Limb (tissue), 2 donors: ENCODE data around the gene PITPNM2.

Experiments used
- DNase-seq, 2 donors: peaks; one replicate each; pipeline ENCODE4 v3.0.0-alpha.2; 2016; ENCODE audit errors: extremely low spot score in 2 of 2

Gene PITPNM2

DNA sequence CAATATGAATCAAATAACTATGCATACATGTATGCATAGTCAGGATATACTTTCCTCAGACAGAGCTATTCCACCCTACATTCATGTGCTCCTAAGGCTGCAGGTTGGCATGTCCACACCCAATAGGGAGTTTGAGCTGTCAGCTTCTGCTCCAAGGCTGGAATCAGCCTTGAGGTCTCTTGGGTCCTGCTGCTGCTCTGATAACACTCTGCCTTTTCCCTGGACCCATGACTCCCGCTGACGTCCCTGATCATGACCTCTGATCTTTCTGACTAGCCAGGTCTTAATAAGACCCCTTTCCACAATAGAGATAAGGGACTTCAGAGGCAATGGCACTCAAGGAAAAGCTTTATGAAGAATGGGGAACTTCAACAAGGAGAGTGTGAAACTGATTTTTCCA, 5.7 kb downstream of the PITPNM2 start:
- DNase-seq = no peak

DNA sequence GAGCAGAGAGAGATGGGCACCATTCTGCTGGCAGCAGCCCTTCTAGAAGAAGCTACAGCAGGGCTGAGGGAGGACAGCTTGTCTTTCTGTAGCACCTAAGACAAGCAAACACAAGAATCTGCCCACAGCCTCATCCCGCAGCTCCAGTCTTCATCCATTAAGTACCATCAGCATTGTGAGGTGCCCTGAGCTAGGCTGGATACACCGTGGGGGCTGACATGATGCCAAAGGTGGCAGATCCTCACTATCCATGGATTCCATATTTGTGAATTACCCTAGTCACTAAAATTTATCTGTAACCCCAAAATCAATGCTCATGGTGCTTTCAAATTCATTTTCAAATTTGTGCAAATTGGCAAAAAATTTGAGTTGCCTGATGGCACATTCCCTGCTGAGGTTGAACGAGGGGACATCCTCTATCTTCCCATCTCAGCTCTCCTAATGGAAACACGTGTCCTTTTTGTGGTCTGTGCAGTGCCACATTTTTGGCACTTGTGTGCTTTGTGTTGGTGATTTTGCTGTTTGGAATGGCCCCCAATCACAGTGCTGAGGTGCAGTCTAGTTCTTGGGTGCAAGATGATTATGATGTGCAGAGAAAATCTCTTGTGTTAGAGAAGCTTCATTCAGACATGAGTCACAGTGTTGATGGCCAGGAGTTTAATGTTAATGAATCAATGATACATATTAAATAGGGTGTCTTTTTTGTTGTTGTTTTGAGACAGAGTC, 7.0 kb downstream of the PITPNM2 start:
- no peak for DNase-seq

DNA sequence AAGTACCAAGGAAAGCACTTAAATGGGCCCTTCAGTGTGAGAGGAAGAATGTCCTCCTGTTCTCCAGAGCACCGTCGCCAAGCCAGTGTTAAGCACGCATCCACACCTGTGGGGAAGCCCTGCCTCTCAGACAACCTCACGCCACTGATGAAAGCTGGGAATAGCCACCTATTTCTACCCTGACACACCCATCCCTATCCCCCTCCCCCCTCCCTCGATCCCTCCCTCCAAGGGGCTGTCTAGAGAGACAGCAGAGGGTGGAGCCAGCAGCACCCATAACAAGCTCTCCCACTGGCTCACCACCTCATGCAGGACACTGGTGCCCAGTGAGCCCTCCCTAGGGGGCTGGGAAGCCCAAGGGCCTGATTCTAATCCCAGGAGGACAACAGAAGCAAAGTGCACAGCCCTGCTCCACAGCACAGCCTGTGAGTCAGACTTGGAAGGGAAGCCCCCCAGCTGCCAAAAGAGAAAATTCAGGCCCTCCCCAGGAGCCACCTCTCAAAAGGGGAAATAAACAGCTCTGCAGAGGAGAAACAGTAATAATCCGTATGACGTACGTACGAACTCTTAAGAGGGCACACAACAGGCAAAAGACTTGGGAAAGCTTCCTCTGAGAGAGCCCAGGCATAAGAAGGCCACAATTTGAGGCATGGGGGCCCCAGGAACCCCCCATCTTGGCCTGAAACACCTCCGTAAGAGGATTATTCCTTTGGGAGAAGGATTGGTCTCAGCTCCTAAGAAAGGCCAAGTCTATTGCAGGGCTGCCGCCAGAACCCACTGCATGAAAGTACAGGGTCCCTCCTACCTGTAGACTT, 7.8 kb downstream of the PITPNM2 start:
- no peak for DNase-seq

DNA sequence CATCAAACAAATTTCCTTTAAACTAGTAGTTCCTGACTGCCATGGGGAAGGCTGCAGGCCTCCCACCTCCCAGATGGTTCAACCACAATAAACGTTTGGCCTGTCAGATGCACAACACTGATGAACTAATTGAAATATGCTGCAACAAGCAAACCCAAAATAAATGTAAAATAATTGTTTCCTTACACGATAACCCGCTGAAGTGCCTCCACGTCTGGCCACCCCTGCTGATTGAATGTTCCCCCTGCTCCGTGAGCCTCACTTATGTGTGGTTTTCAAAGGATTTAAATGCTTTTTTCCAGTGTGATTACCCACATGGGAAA, 8.4 kb downstream of the PITPNM2 start:
- no peak for DNase-seq

DNA sequence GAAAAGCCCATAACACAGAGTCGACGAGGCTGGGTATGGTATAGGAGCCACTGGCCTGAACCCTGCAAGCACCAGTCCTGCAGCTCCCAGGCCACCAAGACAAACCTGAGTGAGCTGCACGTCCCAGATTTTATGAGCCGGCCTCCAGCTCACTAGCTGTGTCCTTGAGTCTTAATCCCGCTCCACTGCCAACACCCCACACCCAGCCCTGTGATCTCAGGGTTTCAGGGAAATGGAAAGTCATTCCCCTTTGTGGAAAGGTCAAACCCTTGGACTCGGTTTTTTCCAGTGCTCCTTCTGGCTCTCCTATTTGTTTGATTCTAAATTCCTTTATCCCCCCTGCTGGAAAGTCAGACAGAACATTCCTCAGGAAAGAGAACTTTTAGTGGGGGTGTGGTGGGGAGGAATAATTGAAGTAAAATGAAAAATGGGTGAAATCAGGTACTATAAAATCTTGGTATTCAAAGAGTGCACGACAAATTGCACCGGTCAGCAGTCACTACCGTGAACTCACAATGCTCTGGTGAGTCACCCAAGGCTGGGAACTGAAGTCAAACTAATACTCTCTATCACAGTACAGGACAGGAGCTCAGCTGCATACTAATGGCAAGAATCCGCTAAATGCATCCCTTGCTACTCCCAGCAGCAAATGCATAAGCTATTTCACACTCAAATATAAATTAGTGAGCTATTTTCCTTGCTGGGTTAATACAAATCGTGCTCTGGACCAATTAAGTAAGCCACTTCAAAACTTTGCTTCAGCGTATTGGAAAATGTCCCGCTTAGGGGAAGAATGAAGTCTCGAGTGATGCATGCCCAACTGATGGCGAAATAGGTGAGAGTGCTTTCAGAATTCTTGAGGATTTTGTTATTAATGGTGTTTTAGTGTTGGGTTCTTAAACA, 9.0 kb downstream of the PITPNM2 start:
- no peak for DNase-seq

DNA sequence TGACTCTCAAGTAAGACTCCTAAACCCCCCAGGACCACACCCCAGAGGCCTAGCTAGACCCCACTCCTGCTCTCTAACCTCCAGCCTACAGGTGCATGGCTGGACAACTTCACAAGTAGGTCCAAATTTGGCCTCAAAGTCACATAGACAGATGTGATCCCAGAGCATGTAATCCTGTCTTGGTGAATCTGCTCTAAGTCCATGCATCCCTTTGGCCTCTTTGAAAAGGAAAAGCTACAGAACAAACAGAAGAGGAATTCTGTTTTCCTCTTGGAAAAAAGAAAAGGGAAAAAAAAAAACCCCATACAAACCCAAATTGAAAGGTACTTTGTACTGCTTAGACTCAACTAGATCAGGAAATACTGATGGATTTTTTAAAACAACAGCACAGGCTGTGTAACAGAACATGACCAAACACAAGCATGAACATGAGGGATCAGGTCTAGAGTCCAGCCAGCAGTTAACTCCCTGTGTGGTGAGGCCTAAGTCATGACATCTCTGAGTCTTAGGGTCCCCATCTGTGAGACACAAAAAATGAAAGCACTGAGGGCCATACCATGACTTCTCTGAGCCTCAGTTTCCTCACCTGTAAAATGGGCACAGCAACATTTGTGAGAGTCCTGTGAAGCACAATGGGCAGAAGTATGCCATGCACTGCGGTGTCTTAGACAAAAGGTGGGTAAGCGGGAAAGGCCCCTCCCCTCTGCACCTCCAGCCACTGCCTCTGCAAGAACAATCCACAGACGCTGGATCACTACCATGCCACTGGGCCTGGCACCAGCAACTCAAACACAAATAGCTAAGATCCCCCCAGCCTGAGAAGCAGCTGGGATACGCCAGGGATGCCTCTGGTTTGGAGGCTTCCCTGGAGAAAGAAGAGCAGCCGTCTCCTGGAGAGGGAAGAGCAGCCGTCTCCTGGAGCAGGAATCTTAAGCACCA, 9.9 kb downstream of the PITPNM2 start:
- no peak for DNase-seq

DNA sequence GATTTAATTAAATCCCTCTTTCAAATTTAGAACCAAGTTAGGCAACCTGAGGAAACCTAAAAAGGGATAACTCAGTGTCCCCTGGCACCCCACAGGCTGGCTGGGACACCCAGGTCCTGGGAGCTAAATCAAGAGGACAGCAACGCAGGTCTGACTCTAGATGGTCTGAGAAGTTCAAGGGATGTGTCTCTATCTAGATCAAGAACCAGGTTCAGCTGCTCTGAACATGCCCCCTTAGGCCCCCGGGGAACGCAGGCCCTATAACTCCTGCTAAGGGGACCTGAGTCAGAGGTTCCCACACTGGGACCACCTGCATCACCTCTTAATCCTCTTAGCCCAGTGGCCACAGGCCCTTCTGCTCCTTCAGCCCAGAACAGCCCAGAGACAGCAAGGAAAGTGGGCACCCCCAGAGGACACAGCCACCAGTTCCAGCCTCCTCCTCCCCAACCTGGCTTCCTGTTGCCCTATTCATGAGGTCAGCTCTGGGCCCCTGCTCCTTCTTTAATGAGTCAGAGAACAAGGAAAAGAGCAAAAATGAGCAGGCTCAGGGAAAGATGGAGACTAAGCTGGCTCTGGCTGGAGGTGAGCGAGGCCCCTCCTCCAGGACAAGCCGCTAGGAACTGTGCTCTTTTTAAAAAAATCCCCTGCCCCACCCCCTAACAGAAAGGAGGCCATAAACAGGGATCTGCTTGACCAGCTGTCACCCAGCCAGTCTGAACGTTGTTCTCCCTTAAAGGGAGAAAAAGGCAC, 10.8 kb downstream of the PITPNM2 start:
- DNase-seq = peak in 1 of 2 donors; percentile 35

DNA sequence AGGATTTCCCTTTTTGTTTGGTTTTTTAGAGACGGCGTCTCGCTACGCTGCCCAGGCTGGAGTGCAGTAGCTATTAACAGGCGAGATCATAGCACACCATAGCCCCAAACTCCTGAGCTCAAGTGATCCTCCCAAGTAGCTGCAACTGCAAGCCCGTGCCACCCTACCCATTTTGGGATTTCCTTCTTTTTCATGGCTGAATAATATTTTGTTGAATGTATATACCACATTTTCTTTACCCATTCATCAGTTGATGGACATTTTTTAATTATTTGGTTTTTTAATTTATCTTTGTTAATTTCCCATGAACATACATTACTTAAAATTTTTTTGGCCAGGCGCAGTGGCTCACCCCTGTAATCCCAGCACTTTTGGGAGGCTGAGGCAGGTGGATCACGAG, 15.2 kb downstream of the PITPNM2 start:
- DNase-seq = no peak

DNA sequence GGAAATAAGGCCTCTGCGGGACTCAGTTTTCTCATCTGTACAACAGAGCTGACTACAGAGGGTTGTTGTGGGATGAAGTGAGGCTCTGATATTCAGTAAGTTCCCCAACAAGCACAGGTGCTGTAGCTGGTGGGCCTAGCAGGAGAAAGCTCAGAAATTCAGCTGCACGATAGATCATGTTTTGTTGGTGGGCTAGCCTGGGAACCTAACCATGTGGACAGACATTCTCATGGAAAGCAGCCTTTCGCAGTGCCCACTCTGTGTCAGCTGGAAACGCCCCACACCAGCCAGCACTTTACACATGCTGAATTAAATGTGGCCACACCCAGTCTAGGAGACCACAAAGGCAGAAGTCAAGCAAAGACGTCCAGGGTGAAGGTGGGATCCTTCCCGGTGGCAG, 16.1 kb downstream of the PITPNM2 start:
- DNase-seq = no peak

DNA sequence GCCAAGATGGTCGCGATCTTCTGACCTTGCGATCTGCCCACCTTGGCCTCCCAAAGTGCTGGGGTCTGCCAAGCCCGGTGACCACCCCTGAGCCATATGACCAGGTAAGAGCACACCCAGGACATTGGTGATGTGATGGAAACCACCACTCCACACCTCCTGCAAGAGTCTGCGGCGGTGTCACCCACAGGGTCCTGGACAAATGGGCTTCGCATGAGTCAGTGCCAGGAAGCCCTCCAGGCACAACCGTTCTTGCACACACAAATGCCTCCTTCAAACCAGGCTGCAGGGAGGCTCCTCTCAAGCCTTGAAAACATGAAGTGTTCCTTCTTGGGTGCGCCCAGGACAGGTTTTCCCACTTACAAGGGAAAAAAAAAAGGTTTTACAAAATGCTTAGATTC, 16.6 kb downstream of the PITPNM2 start:
- no peak for DNase-seq

DNA sequence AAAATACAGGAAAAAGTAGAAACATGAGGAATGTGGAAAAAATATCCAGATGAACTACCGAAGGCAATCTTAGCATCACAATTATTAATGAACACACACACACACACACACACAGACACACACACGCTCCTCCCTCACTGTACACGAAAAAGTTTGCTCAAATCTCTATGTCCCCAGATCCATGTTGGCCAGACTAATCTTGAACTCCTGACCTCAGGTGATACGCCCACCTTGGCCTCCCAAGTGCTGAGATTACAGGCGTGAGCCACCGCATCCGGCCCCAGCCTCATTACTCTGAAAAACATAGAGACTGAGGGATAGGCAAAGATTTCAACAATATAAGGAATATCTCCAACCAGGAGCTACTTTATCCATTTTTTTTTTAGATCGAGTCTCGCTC, 17.2 kb downstream of the PITPNM2 start:
- DNase-seq = no peak

DNA sequence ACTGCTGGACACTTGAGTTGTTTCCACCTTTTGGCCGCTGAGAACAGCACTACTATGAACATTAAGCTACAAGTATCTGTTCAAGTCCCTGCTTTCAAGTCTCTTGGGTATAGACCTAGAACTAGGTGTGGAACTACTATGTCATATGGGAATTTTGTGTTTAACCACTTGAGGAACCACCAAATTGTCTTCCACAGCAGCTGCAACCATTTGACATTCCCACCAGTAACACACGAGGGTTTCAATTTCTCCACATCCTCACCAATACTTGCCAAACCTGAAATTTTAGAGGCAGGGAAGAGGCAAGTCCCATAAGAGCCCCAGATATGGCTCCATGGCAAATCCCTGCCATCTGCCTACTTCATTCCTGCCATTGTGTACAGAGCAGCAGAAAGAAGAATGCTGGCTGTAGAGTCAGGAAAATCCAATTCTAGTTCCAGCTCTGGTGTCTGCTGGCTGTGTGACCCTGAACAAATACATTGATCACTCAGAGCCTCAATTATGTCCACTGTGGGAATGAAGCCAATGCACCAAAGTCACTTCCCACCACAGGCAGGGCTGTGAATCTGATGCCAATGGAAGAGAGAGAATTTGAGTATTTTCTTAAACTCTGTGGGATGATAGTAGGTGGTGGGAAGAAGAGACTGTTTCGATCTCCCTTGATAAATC, 17.8 kb downstream of the PITPNM2 start:
- DNase-seq = no peak

DNA sequence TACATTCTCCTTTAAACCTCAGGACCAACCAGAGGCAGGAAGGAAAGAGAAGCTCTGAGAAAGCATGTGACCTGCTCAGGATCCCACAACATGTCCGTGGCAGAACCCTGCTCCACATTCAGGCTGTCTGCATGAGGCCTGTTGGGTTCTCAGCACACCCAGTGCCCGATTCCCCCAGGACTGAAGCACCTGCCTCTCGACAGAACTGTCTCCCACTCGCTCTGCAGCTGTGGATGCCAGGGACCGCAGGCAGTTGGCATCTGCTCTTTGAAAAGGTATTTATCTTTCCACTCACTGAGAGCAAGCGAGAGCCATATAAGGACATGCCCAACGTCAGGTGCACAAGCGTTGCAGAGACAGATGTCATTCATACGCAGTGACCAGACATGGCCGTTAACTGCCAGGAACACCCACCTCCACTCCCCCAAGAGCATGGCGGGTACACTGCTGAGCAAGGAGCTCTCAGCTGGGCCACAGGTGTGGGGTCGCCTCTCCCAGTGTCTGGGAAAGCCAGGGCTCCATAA, 18.9 kb downstream of the PITPNM2 start:
- no peak for DNase-seq

DNA sequence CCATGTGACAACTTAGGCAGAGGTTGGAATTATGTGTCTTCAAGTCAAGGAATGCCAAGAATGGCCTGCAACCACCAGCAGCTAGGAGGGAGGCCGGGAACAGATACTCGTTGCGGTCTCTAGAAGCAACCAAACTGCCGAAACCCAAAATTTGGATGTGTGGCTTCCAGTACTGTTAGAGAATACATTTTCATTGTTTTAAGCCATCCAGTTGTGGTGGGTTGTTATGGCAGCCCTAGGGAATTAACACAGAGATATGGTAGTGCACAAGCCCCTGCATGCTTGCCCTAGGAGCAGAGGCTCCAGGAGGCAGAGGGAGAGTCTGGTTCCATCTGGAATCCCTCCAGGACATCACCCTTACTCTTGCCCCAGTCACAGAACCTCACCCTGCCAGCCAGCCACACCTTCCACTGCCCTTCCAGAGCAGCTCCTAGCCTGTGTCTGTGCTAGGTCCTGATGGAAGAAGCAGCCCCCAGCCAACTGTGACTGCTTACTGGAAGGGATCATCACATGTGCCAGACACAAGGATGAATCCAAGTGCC, 19.5 kb downstream of the PITPNM2 start:
- DNase-seq = no peak

DNA sequence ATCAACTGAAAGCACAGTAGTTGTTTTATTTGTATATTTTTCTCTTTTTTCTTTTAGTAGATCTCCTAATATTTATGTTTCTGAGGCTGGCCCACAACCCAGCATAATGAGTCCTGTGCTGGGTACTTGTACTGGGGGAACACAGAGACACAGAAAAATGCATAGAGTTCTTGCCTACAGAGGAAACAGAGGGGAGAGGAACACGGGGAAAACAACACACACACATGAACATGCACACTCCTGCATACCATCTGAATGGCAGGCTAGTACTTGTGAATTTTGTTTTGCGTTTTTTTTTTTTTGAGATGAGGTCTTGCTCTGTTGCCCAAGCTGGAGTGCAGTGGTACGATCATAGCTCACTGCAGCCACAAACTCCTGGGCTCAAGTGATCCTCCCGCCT, 21.3 kb downstream of the PITPNM2 start:
- no peak for DNase-seq

DNA sequence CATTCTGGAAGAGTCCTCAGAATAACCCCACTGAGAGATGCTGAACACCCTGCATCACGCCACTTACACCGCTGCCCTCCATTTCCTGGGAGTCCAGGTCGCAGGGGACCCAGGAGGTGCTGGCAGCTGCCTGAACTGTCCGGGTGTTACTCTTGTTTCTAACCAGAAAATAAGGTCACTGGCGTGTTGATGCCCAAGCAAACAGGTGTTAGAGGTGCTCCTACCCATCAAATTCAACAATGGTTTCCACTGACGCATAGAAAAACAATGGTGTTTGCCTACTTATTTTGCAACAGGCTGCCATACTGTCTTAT, 23.8 kb downstream of the PITPNM2 start:
- no peak for DNase-seq

DNA sequence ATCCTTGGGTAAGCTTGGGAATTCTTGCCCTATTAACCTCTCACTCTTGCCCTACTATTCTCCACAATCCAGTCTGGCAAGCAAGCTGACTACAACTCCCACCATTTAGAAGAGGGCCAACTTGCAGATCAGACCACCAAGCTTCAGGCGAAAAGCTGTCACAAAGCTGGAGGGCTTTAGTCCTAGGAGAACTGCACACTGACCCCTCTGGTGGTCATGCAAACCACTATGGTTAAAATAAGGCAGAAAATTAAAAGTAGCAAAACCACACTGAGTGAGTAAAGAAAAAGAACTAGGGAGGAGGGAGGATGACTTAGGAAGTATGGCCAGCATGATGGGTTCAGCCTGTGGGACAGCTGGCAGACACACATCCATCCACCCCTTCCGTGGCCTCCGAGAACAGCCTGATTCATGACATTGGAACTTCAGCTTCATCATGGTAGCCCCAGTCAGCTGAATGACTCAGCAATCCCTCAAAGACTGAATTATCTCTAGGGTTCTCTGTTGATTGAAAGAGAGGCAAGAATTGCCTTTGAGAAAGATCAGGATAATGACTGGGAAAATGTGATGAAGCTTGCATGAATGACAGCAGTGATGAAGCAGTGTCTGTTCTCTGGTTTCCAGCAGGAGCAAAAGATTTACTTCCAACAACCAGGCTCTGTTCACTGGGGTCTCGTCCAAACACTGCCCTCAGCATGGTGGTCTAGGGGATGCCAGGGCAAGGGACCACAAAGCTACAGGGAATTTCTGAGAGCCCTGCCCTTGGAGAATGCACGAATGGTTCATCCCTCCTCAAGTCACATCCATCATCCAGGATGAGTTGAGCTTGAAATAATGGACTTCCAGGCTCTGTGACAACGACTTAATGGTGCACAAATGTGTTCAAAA, 24.4 kb downstream of the PITPNM2 start:
- DNase-seq = peak in 1 of 2 donors; percentile 32

DNA sequence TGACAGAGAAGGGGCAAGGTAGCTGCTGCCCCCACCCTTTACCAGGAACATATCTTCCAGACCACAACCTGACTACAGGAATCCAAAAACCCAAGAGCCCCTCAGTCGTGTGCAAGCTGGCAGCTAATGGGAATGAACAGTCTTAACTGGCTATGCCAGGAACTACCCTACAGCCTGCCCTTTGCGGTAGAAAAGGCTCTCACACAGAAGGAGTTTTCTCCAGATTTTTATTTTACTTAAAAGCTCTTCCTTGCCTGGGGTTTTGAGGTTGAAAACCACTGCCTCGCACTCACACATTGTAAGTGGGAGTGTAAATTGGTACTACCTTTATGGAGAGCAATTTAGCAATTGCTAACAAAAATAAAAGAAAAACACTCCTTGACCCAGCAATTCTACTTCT, 28.3 kb downstream of the PITPNM2 start:
- no peak for DNase-seq
